ENCODE results near the gene NT5C3B. TPM values are rescaled to one million over a fixed set of nuclear protein-coding genes. Genes with fewer than 3 reads are reported as not detected.

NT5C3B gene
- total RNA-seq, 1 donor = 69.8 TPM

- H3K27me3 ChIP-seq (ENCODE audit: insufficient read depth, low read length) = no peaks in the 10 kb centered on the region
- no peak for TF ChIP-seq CTCF (IDR thresholded peaks at IDR 0.05; ENCODE audit: extremely low read depth, low read depth, low read length)
- DNase-seq (ENCODE audit: insufficient read length, low spot score, missing footprints) = peak; percentile 57
- H3K9me3 ChIP-seq (ENCODE audit: low read depth, low read length) = no peaks in the 10 kb centered on the region
- peaks cover 47% of the 10 kb centered on the region for H3K36me3 ChIP-seq (ENCODE audit: insufficient read depth, low read length)
- no peaks in the 10 kb centered on the region for H3K4me1 ChIP-seq (ENCODE audit: insufficient read depth, low read length)
- H3K4me2 ChIP-seq (ENCODE audit: insufficient read depth, low read length) = no peak overlapping the region
- H3K79me2 ChIP-seq (ENCODE audit: insufficient read depth, low read length) = peaks cover 9% of the 10 kb centered on the region
- H4K20me1 ChIP-seq (ENCODE audit: insufficient read depth, low read length) = peaks cover 26% of the 10 kb centered on the region
- H3K4me3 ChIP-seq (ENCODE audit: insufficient read depth, low read length) = no peak overlapping the region
- H3K27ac ChIP-seq (ENCODE audit: low read depth, low read length) = no peak overlapping the region
- no peak overlapping the region for H2AFZ ChIP-seq (ENCODE audit: low read length)
Observed at GRCh38 chr17:41822216-41823140, 13.6 kb downstream of the NT5C3B start.

GRCh38 chr17:41821776-41822175 is 14.3 kb downstream of the NT5C3B start:
- no peak overlapping the region for H3K4me3 ChIP-seq (ENCODE audit: insufficient read depth, low read length)
- no peaks in the 10 kb centered on the region for H3K4me1 ChIP-seq (ENCODE audit: insufficient read depth, low read length)
- H3K4me2 ChIP-seq (ENCODE audit: insufficient read depth, low read length) = no peak overlapping the region
- peaks cover 50% of the 10 kb centered on the region for H3K36me3 ChIP-seq (ENCODE audit: insufficient read depth, low read length)
- peaks cover 32% of the 10 kb centered on the region for H4K20me1 ChIP-seq (ENCODE audit: insufficient read depth, low read length)
- no peak overlapping the region for H3K27ac ChIP-seq (ENCODE audit: low read depth, low read length)
- H3K27me3 ChIP-seq (ENCODE audit: insufficient read depth, low read length) = no peaks in the 10 kb centered on the region
- H3K9me3 ChIP-seq (ENCODE audit: low read depth, low read length) = no peaks in the 10 kb centered on the region
- H2AFZ ChIP-seq (ENCODE audit: low read length) = no peak overlapping the region
- H3K79me2 ChIP-seq (ENCODE audit: insufficient read depth, low read length) = peaks cover 16% of the 10 kb centered on the region
- peak; percentile 49 for DNase-seq (ENCODE audit: insufficient read length, low spot score, missing footprints)
- TF ChIP-seq CTCF (IDR thresholded peaks at IDR 0.05; ENCODE audit: extremely low read depth, low read depth, low read length) = no peak

GRCh38 chr17:41818024-41818423 is 18.0 kb downstream of the NT5C3B start:
- Histone ChIP-seq H3K4me1 (ENCODE audit: insufficient read depth, low read length) (peaks cover 10% of the 10 kb centered on the region), H3K9me3 (ENCODE audit: low read depth, low read length) (no peaks in the 10 kb centered on the region), H3K27me3 (ENCODE audit: insufficient read depth, low read length) (no peaks in the 10 kb centered on the region), H4K20me1 (ENCODE audit: insufficient read depth, low read length) (peaks cover 40% of the 10 kb centered on the region), H3K36me3 (ENCODE audit: insufficient read depth, low read length) (peaks cover 49% of the 10 kb centered on the region), H3K4me2 (ENCODE audit: insufficient read depth, low read length) (no peak overlapping the region), H2AFZ (ENCODE audit: low read length) (no peak overlapping the region), H3K79me2 (ENCODE audit: insufficient read depth, low read length) (peaks cover 52% of the 10 kb centered on the region), H3K27ac (ENCODE audit: low read depth, low read length) (no peak overlapping the region), H3K4me3 (ENCODE audit: insufficient read depth, low read length) (no peak overlapping the region)
- TF ChIP-seq CTCF (IDR thresholded peaks at IDR 0.05; ENCODE audit: extremely low read depth, low read depth, low read length) = no peak
- peak; percentile 56 for DNase-seq (ENCODE audit: insufficient read length, low spot score, missing footprints)

- Histone ChIP-seq H3K9me3 (ENCODE audit: low read depth, low read length) (no peaks in the 10 kb centered on the region), H4K20me1 (ENCODE audit: insufficient read depth, low read length) (peaks cover 33% of the 10 kb centered on the region), H3K27ac (ENCODE audit: low read depth, low read length) (no peak overlapping the region), H2AFZ (ENCODE audit: low read length) (no peak overlapping the region), H3K4me1 (ENCODE audit: insufficient read depth, low read length) (peaks cover 15% of the 10 kb centered on the region), H3K4me3 (ENCODE audit: insufficient read depth, low read length) (no peak overlapping the region), H3K79me2 (ENCODE audit: insufficient read depth, low read length) (peaks cover 61% of the 10 kb centered on the region), H3K36me3 (ENCODE audit: insufficient read depth, low read length) (peaks cover 40% of the 10 kb centered on the region), H3K27me3 (ENCODE audit: insufficient read depth, low read length) (no peaks in the 10 kb centered on the region), H3K4me2 (ENCODE audit: insufficient read depth, low read length) (no peak overlapping the region)
- TF ChIP-seq CTCF (IDR thresholded peaks at IDR 0.05; ENCODE audit: extremely low read depth, low read depth, low read length) = no peak
- peak; percentile 62 for DNase-seq (ENCODE audit: insufficient read length, low spot score, missing footprints)
Observed at GRCh38 chr17:41816637-41817320, 19.3 kb downstream of the NT5C3B start.
